ENCODE data around the gene LDLRAD4.

LDLRAD4 gene

DNA sequence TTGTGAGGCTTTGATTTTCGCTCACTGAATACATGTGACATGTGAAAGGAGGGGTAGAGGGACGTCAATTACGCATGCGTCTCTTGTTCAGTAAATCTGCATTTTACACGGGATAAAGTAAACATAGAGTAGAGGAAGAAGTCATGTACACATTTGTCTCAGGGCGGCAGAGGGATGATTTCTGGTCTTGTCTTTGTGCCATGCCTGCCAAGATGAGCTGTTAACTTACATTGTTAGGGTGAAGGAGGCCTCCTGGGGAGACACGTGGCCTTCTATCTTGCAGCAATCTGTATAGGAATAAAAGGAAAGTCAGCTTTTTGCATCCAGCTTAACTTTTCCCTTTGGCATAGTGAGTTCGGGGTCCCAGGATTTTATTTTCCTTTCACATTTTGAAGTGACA is 106.3 kb downstream of the LDLRAD4 start:
- H3K27me3 ChIP-seq: no peaks in the 10 kb centered on the region
- intact Hi-C loops (cut with DNase I; ENCODE audit: low total_unique reads): no loop called here
- H3K36me3 ChIP-seq: no peaks in the 10 kb centered on the region
- H3K9me3 ChIP-seq: no peaks in the 10 kb centered on the region
- TF ChIP-seq, protein P1, sequence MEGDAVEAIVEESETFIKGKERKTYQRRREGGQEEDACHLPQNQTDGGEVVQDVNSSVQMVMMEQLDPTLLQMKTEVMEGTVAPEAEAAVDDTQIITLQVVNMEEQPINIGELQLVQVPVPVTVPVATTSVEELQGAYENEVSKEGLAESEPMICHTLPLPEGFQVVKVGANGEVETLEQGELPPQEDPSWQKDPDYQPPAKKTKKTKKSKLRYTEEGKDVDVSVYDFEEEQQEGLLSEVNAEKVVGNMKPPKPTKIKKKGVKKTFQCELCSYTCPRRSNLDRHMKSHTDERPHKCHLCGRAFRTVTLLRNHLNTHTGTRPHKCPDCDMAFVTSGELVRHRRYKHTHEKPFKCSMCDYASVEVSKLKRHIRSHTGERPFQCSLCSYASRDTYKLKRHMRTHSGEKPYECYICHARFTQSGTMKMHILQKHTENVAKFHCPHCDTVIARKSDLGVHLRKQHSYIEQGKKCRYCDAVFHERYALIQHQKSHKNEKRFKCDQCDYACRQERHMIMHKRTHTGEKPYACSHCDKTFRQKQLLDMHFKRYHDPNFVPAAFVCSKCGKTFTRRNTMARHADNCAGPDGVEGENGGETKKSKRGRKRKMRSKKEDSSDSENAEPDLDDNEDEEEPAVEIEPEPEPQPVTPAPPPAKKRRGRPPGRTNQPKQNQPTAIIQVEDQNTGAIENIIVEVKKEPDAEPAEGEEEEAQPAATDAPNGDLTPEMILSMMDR (IDR thresholded peaks at IDR 0.05): no peak
- no peak for DNase-seq
- H3K4me1 ChIP-seq: peaks cover 0 to 33% (median 20%) of the 10 kb centered on the region in 4 donors
- H3K27ac ChIP-seq: no peak overlapping the region
- no peak overlapping the region for H3K4me3 ChIP-seq

- Histone ChIP-seq H3K4me1 (peaks cover 0 to 6% (median 3%) of the 10 kb centered on the region in 4 donors), H3K36me3 (no peaks in the 10 kb centered on the region), H3K27me3 (no peaks in the 10 kb centered on the region), H3K27ac (no peak overlapping the region), H3K9me3 (no peaks in the 10 kb centered on the region), H3K4me3 (no peak overlapping the region)
- intact Hi-C loops (cut with DNase I; ENCODE audit: low total_unique reads): no loop called here
- DNase-seq: no peak
- TF ChIP-seq, protein P1 (IDR thresholded peaks at IDR 0.05): no peak
These were observed 109.7 kb downstream of the LDLRAD4 start for GRCh38 chr18:13328213-13328612.

GRCh38 chr18:13330996-13331395 is 112.4 kb downstream of the LDLRAD4 start:
- TF ChIP-seq, protein P1 (IDR thresholded peaks at IDR 0.05): no peak
- H3K4me1 ChIP-seq: peaks cover 0 to 4% (median 2%) of the 10 kb centered on the region in 4 donors
- H3K27me3 ChIP-seq: no peaks in the 10 kb centered on the region
- H3K9me3 ChIP-seq: peaks cover 0 to 4% (median 0%) of the 10 kb centered on the region in 3 donors
- no peak for DNase-seq
- intact Hi-C loops (cut with DNase I; ENCODE audit: low total_unique reads): no loop called here
- H3K4me3 ChIP-seq: no peak overlapping the region
- H3K36me3 ChIP-seq: no peaks in the 10 kb centered on the region
- H3K27ac ChIP-seq: no peak overlapping the region

GRCh38 chr18:13331846-13332245 is 113.3 kb downstream of the LDLRAD4 start:
- no peaks in the 10 kb centered on the region for H3K27me3 ChIP-seq
- intact Hi-C loops (cut with DNase I; ENCODE audit: low total_unique reads): no loop called here
- TF ChIP-seq, protein P1 (IDR thresholded peaks at IDR 0.05): no peak
- H3K4me1 ChIP-seq: peaks cover 0 to 12% (median 2%) of the 10 kb centered on the region in 4 donors
- peaks cover 0 to 4% (median 0%) of the 10 kb centered on the region in 3 donors for H3K9me3 ChIP-seq
- H3K4me3 ChIP-seq: no peak overlapping the region
- no peaks in the 10 kb centered on the region for H3K36me3 ChIP-seq
- DNase-seq: no peak
- no peak overlapping the region for H3K27ac ChIP-seq

DNA sequence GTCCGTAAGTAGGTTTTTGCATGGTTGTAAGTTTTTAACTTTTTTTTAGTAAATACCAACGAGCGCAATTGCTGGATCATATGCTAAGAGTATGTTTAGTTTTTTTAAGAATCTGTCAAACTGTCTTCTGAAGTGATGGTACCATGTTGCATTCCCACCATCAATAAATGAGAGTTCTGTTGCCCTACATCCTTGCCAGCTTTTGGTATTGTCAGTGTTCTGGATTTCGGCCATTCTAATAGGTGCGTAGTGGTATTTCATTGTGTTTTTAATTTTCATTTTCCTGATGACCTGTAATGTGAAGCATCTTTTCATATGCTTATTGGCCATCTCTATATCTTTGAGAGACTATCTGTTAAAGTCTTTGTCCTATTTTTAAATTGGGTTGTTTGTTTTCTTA is 114.3 kb downstream of the LDLRAD4 start:
- TF ChIP-seq, protein P1 (IDR thresholded peaks at IDR 0.05): no peak
- intact Hi-C loops (cut with DNase I; ENCODE audit: low total_unique reads): no loop called here
- no peaks in the 10 kb centered on the region for H3K27me3 ChIP-seq
- no peak overlapping the region for H3K27ac ChIP-seq
- H3K36me3 ChIP-seq: no peaks in the 10 kb centered on the region
- H3K9me3 ChIP-seq: peaks cover 0 to 4% (median 0%) of the 10 kb centered on the region in 3 donors
- DNase-seq: no peak
- no peak overlapping the region for H3K4me3 ChIP-seq
- peaks cover 0 to 22% (median 4%) of the 10 kb centered on the region in 4 donors for H3K4me1 ChIP-seq

GRCh38 chr18:13335903-13336302 is 117.3 kb downstream of the LDLRAD4 start:
- Histone ChIP-seq H3K36me3 (no peaks in the 10 kb centered on the region), H3K4me3 (no peak overlapping the region), H3K9me3 (peaks cover 0 to 6% (median 0%) of the 10 kb centered on the region in 3 donors), H3K27ac (no peak overlapping the region), H3K27me3 (no peaks in the 10 kb centered on the region), H3K4me1 (peaks cover 0 to 31% (median 6%) of the 10 kb centered on the region in 4 donors)
- intact Hi-C loops (cut with DNase I; ENCODE audit: low total_unique reads): no loop called here
- TF ChIP-seq, protein P1 (IDR thresholded peaks at IDR 0.05): no peak
- DNase-seq: no peak

Data from tibial artery (tissue), 4 donors.